WTC11 (cell line): ENCODE measurements around the gene FHIT. TPM values are rescaled to one million over a fixed set of nuclear protein-coding genes. Genes with fewer than 3 reads are reported as not detected.

ENCODE experiments used
- ATAC-seq: fragments of 200-7000 bp; cut with Tn5 transposase; 2 replicates; pipeline ENCODE4 v1.10.0; 2021; ENCODE audit warnings: mild to moderate bottlenecking, moderate library complexity
- CTCF ChIA-PET: fragments of 300-600 bp; sonication (Branson Sonifier 250); formaldehyde crosslinking; loops from one replicate; lab custom pipeline; 2021; ENCODE audit warnings: antibody characterized with exemption; lab: Charles Lee
- POLR2A ChIA-PET: fragments of 350-600 bp; sonication (Branson Sonifier 250); formaldehyde crosslinking; loops from one replicate; lab custom pipeline; 2021; ENCODE audit warnings: antibody characterized with exemption; lab: Charles Lee
- DNase-seq: peaks from one replicate; pipeline ENCODE4 v3.0.0; 2021; ENCODE audit warnings: low spot score
- H3K27ac Mint-ChIP-seq: 2 replicates; pipeline ENCODE4 v1.8.0; 2021; ENCODE audit warnings: mixed read lengths
- H3K27me3 Mint-ChIP-seq: 2 replicates; pipeline ENCODE4 v1.8.0; 2021; ENCODE audit warnings: low read depth, mild to moderate bottlenecking, moderate library complexity, mixed read lengths
- H3K36me3 Mint-ChIP-seq: 2 replicates; pipeline ENCODE4 v1.8.0; 2021; ENCODE audit warnings: mixed read lengths
- H3K4me1 Mint-ChIP-seq: 2 replicates; pipeline ENCODE4 v1.8.0; 2022; ENCODE audit warnings: mixed read lengths
- H3K4me3 Mint-ChIP-seq: 2 replicates; pipeline ENCODE4 v1.8.0; 2021; ENCODE audit warnings: mild to moderate bottlenecking, moderate library complexity, mixed read lengths
- H3K9me3 Mint-ChIP-seq: 2 replicates; pipeline ENCODE4 v1.8.0; 2021; ENCODE audit warnings: mixed read lengths
- CDX4 ChIP-seq: fragments of 250-450 bp; sonication (Bioruptor Pico); IDR thresholded peaks from 2 replicates; pipeline ENCODE4 v1.9.0; 2021; ENCODE audit warnings: moderate library complexity, mild to moderate bottlenecking, inconsistent platforms, borderline replicate concordance
- CREM ChIP-seq: sonication (generic); formaldehyde crosslinking; IDR thresholded peaks from 2 replicates; pipeline ENCODE4 v1.8.1; 2022; ENCODE audit warnings: mild to moderate bottlenecking, missing genetic modification reagents, moderate library complexity
- CTCF ChIP-seq: fragments of 200-600 bp; IDR thresholded peaks from 2 replicates; pipeline ENCODE4 v1.8.0; 2022; ENCODE audit warnings: antibody characterized with exemption
- E2F1 ChIP-seq: sonication (generic); formaldehyde crosslinking; IDR thresholded peaks from 2 replicates; pipeline ENCODE4 v1.8.0; 2022; ENCODE audit warnings: mild to moderate bottlenecking, missing genetic modification reagents
- ESRRA ChIP-seq: sonication (generic); formaldehyde crosslinking; IDR thresholded peaks from 2 replicates; pipeline ENCODE4 v1.8.1; 2022; ENCODE audit warnings: mild to moderate bottlenecking, missing genetic modification reagents, borderline replicate concordance
- ETV6 ChIP-seq: sonication (generic); formaldehyde crosslinking; IDR thresholded peaks from 2 replicates; pipeline ENCODE4 v1.8.1; 2022; ENCODE audit warnings: mild to moderate bottlenecking, missing genetic modification reagents
- FOXK1 ChIP-seq: sonication (generic); formaldehyde crosslinking; IDR thresholded peaks from 2 replicates; pipeline ENCODE4 v1.8.0; 2022; ENCODE audit warnings: mild to moderate bottlenecking, moderate library complexity, missing genetic modification reagents
- FOXP1 ChIP-seq: sonication (generic); formaldehyde crosslinking; IDR thresholded peaks from 2 replicates; pipeline ENCODE4 v1.8.0; 2022; ENCODE audit warnings: missing genetic modification reagents, mild to moderate bottlenecking, moderate library complexity, borderline replicate concordance
- JAZF1 ChIP-seq: fragments of 250-450 bp; sonication (Bioruptor Pico); IDR thresholded peaks from 2 replicates; pipeline ENCODE4 v1.9.0; 2021; ENCODE audit warnings: moderate library complexity, mild to moderate bottlenecking, inconsistent platforms
- JUN ChIP-seq: sonication (generic); formaldehyde crosslinking; IDR thresholded peaks from 2 replicates; pipeline ENCODE4 v1.8.0; 2023; ENCODE audit warnings: mild to moderate bottlenecking, missing genetic modification reagents
- RELA ChIP-seq: sonication (generic); formaldehyde crosslinking; IDR thresholded peaks from 2 replicates; pipeline ENCODE4 v1.8.1; 2022; ENCODE audit warnings: missing genetic modification reagents, mild to moderate bottlenecking, borderline replicate concordance
- ZNF423 ChIP-seq: fragments of 250-450 bp; sonication (Bioruptor Pico); IDR thresholded peaks from 2 replicates; pipeline ENCODE4 v2.1.2; 2022; ENCODE audit warnings: mild to moderate bottlenecking, moderate library complexity
- total RNA-seq: library from RNA; stranded (reverse); gene quantifications from 3 replicates; pipeline ENCODE4 v1.2.3, GENCODE V29; 2021
- TF ChIP-seq, protein P1 (sequence below): sonication (generic); formaldehyde crosslinking; IDR thresholded peaks from 2 replicates; pipeline ENCODE4 v1.8.1; 2022; ENCODE audit warnings: mild to moderate bottlenecking, moderate library complexity, missing genetic modification reagents
- TF ChIP-seq, protein P2 (sequence below): sonication (generic); formaldehyde crosslinking; IDR thresholded peaks from 2 replicates; pipeline ENCODE4 v1.8.0; 2023; ENCODE audit warnings: missing genetic modification reagents
- TF ChIP-seq, protein P3 (sequence below): sonication (generic); formaldehyde crosslinking; IDR thresholded peaks from 2 replicates; pipeline ENCODE4 v1.8.0; 2023; ENCODE audit warnings: missing genetic modification reagents, mild to moderate bottlenecking, borderline replicate concordance

FHIT gene
- total RNA-seq, 1 experiment from 2014 or later = 2.6 TPM

- POLR2A ChIA-PET = no interaction called here
Observed at GRCh38 chr3:60017631-60018030, 1233.6 kb downstream of the FHIT start.

More at GRCh38 chr3:60017631-60018030, 1233.6 kb downstream of the FHIT start:
- DNase-seq (no peak), ATAC-seq (no peak)
- 0 out of 2 replicates have a peak, but pooled peaks cover 5% of the 10 kb centered on the region for H3K9me3 Mint-ChIP-seq
- H3K27ac Mint-ChIP-seq = no peak overlapping the region
- H3K4me1 Mint-ChIP-seq = peaks cover 6% of the 10 kb centered on the region
- CTCF ChIA-PET = no interaction called here
- H3K36me3 Mint-ChIP-seq = no peaks in the 10 kb centered on the region
- H3K4me3 Mint-ChIP-seq = no peak overlapping the region
- TF ChIP-seq ZNF423 (CRISPR knock-in tag) = no peak
- TF ChIP-seq FOXK1 (CRISPR knock-in tag) = no peak
- no peak for TF ChIP-seq E2F1 (CRISPR knock-in tag)
- TF ChIP-seq CREM (CRISPR knock-in tag) = no peak
- TF ChIP-seq, protein P1, sequence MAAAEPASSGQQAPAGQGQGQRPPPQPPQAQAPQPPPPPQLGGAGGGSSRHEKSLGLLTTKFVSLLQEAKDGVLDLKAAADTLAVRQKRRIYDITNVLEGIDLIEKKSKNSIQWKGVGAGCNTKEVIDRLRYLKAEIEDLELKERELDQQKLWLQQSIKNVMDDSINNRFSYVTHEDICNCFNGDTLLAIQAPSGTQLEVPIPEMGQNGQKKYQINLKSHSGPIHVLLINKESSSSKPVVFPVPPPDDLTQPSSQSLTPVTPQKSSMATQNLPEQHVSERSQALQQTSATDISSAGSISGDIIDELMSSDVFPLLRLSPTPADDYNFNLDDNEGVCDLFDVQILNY (CRISPR knock-in tag) = no peak
- TF ChIP-seq RELA (CRISPR knock-in tag) = no peak
- TF ChIP-seq JUN (CRISPR knock-in tag) = no peak
- TF ChIP-seq, protein P2, sequence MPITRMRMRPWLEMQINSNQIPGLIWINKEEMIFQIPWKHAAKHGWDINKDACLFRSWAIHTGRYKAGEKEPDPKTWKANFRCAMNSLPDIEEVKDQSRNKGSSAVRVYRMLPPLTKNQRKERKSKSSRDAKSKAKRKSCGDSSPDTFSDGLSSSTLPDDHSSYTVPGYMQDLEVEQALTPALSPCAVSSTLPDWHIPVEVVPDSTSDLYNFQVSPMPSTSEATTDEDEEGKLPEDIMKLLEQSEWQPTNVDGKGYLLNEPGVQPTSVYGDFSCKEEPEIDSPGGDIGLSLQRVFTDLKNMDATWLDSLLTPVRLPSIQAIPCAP = no peak
- no peak for TF ChIP-seq CDX4 (CRISPR knock-in tag)
- TF ChIP-seq FOXP1 (CRISPR knock-in tag) = no peak
- TF ChIP-seq CTCF = no peak
- TF ChIP-seq ETV6 (CRISPR knock-in tag) = no peak
- no peak for TF ChIP-seq JAZF1 (CRISPR knock-in tag)
- TF ChIP-seq ESRRA (CRISPR knock-in tag) = no peak
- TF ChIP-seq, protein P3, sequence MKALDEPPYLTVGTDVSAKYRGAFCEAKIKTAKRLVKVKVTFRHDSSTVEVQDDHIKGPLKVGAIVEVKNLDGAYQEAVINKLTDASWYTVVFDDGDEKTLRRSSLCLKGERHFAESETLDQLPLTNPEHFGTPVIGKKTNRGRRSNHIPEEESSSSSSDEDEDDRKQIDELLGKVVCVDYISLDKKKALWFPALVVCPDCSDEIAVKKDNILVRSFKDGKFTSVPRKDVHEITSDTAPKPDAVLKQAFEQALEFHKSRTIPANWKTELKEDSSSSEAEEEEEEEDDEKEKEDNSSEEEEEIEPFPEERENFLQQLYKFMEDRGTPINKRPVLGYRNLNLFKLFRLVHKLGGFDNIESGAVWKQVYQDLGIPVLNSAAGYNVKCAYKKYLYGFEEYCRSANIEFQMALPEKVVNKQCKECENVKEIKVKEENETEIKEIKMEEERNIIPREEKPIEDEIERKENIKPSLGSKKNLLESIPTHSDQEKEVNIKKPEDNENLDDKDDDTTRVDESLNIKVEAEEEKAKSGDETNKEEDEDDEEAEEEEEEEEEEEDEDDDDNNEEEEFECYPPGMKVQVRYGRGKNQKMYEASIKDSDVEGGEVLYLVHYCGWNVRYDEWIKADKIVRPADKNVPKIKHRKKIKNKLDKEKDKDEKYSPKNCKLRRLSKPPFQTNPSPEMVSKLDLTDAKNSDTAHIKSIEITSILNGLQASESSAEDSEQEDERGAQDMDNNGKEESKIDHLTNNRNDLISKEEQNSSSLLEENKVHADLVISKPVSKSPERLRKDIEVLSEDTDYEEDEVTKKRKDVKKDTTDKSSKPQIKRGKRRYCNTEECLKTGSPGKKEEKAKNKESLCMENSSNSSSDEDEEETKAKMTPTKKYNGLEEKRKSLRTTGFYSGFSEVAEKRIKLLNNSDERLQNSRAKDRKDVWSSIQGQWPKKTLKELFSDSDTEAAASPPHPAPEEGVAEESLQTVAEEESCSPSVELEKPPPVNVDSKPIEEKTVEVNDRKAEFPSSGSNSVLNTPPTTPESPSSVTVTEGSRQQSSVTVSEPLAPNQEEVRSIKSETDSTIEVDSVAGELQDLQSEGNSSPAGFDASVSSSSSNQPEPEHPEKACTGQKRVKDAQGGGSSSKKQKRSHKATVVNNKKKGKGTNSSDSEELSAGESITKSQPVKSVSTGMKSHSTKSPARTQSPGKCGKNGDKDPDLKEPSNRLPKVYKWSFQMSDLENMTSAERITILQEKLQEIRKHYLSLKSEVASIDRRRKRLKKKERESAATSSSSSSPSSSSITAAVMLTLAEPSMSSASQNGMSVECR (CRISPR knock-in tag) = no peak
- H3K27me3 Mint-ChIP-seq = no peaks in the 10 kb centered on the region
